ENCODE data around the gene WNT2B.

The WNT2B gene

GRCh38 chr1:112505400-112505785 is 3.4 kb upstream of the WNT2B start:
- DNase-seq = no peak

DNA sequence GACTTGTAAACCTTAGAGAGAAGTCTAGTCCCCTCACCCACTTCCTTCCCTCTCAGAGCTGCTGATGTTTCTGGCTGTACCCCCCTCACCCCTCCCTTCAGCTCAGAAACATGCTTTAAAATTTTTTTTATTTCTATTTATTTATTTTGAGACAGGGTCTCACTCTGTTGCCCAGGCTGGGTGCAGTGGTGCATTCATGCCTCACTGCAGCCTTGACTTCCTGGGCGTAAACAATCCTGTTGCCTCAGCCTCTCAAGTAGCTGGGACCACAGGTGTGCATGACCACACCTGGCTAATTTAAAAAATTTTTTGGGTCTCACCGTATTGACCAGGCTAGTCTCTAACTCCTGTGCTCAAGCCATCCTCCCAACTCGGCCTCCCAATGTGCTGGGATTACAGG is 2.9 kb upstream of the WNT2B start:
- DNase-seq = no peak

GRCh38 chr1:112506306-112506705 is 2.5 kb upstream of the WNT2B start:
- no peak for DNase-seq

GRCh38 chr1:112506731-112507130 is 2.0 kb upstream of the WNT2B start:
- DNase-seq = no peak

DNA sequence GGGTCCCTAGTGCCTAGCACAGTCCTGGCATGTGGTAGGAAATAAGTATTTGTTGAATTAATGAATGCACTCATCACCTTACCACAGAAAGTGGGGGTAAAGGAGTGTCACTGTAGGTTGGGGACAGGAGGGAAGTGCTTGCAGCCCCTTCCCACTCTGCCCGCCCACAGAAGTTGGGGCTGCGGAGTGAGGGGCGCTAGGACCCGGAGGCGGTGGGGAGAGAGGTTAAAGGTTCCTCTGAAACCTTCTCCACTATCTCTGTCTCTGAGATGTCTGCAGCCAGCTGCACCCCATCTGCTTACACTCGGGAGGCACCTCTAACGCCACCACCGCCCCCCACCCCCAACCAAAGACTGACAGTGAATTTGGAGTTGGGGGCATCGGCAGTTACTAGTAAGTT is 1.4 kb upstream of the WNT2B start:
- no peak for DNase-seq

GRCh38 chr1:112507921-112508277 is 866 bp upstream of the WNT2B start:
- DNase-seq = peak; percentile 16

- peak; percentile 14 for DNase-seq
These were observed 367 bp downstream of the WNT2B start for GRCh38 chr1:112509005-112509659.

DNA sequence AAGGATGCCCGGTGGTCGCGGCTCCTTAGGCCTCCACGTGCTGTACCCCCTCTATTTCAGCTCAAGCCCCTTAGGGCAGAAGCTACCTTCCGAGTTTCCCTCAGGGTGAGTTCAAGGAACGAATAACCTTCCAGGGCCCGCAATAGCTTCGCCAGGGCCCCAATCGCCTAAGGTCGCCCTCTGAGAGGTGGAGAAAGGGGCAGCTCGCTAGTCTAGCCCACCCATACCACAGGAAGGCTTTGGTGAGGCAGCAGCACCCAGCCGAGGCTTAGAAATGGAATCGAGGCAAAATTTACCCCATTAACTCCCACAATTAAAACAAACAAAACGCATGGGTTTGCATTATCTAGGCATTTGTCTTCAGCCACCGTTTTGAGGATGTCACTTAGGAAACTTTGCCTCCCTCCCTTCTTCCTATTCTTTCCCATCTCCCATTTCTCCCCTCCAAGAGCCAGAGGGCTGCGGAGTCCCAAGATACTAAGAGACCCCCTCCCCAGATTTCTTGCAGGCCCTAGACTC is 954 bp downstream of the WNT2B start:
- DNase-seq = no peak

DNA sequence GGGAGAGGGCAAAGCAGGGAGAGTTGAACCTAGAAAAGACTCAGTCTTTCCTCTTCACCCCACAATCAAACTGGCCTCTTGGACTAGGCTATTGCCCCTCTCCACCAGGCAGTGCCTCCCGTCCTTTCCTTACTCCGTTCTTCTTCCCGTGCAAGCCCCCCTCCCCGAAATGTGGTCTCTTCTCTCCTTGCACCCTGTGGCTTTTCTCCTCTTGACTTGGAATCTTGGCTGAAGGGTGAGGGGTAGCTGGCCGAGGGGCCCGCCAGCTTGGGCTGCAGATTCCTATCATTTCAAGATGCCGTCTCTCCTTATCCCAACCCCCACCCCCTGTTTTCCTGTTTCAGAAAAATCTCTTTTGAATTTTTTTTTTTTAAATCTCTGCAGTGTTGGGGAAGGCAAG is 1.6 kb downstream of the WNT2B start:
- no peak for DNase-seq

GRCh38 chr1:112511897-112512296 is 3.1 kb downstream of the WNT2B start:
- DNase-seq = no peak

GRCh38 chr1:112513112-112513870 is 4.5 kb downstream of the WNT2B start:
- DNase-seq = no peak

- DNase-seq = no peak
These were observed 6.1 kb downstream of the WNT2B start for GRCh38 chr1:112514901-112515300.

GRCh38 chr1:112515311-112516009 is 6.7 kb downstream of the WNT2B start:
- no peak for DNase-seq

GRCh38 chr1:112516141-112516540 is 7.4 kb downstream of the WNT2B start:
- DNase-seq = no peak

- no peak for DNase-seq
These were observed 8.5 kb downstream of the WNT2B start for GRCh38 chr1:112517231-112517630.

- no peak for DNase-seq
These were observed 8.9 kb downstream of the WNT2B start for GRCh38 chr1:112517646-112518045.

DNA sequence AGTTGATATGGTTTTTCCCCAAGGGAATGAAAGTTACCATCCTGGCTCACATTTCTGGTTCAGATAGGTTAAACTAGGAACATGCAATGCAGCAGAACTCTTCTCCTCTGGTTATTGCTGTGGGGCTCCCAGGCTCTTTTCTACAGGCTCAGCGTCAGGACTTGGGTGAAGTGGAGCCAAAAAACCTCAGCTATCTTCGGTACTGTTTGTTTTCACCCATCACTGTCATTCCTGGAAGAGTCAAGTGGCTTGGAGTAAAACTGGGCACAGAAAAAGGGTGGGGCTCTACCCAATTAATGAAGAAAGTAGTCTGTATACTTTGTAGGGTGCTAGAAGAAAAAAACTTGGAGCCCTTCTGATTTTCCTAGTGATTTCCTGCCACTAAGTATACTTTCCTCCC is 9.4 kb downstream of the WNT2B start:
- DNase-seq = no peak

- no peak for DNase-seq
These were observed 11.4 kb downstream of the WNT2B start for GRCh38 chr1:112520166-112520565.

GRCh38 chr1:112522621-112523020 is 13.9 kb downstream of the WNT2B start:
- DNase-seq = no peak

DNA sequence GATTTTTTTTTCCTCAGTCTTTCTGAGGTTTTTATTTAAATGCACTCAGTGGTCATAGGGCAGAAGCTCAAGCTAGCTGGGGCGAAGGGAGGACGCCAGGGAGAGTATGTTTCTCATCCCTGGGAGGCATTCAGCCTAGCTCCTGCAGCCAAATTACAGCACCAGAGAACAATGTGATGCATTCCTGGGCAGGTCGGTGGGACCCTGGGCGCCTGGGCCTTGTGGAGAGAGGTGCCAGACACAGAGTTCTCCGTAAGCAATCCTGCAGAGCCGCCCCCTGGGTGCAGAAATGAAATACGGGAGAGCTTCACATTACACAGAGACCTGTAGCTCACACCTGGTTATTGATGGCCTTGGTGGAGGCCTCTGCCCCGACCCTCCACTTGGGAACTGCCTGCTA is 15.5 kb downstream of the WNT2B start:
- DNase-seq = no peak

DNA sequence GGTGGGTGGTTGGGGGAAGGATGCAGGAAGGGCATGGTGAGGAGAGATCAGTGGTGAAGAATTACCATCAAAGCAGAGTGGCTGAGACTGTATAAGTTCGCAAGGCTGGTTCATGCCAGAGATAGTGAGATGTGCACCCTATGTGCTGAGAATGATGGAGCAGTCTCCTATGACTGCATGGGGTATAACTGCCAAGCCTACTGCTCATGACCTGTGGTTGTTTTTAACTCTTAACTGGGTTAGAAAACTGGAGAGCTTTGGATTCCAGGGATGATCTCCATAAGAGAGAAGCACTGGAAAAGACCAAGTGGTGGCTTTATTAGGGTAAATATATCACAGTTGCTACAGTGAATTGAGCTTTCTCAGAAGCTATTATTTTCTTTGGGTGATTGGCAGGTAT is 16.2 kb downstream of the WNT2B start:
- DNase-seq = no peak

DNA sequence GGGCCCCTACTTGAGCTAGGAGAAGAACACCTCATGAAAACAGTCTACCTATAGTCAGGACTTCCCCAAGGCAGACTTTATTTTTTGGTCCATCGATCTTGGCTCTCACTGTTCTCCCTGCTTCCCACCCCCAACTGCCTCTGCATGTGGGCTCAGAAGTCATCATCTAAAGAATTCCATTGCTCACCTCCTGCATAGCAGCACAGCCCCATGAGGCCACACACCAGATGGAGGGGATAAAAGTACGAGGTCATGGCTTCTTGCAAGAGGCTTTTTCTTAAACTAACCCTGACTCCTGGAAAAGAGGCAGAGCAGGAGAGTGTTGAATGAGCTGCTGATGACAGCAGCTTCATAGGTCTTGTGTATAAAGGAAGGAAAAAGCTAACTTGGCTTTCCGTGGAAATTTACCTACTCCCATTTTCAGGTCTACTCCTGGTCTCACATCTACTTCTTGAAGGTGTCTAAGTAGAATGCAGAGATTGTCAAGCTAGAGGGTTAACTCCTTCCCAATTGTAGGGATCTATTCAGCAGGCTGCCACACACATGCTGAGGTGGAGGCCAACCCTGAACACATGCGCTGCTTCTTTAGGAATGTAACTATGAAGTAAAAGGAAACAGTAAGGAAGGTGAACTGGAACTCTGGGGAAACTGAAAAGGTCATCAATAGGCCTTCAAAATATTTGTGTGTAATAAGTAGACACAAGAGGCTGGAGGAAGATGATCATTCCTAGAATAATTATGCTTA is 18.7 kb downstream of the WNT2B start:
- no peak for DNase-seq

DNA sequence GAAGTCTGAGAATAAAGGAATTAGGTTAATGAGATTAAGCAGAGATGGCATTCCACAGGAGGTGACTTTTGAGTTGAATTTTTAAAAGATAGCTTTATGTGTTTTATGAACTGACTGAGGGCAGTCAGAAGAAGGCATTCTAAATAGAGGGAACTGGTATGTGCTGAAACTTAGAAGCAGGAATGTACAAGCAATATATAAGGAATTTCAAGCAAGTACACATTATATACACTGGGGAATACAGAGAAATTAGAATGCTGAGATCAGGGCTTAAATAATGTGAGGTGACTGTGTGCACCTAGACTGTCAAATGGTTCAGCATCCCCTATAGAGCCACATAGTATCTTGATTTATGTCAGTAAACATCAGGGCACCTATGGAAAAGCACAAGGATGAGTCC is 19.3 kb downstream of the WNT2B start:
- no peak for DNase-seq

Measured in CD4-positive, alpha-beta T cell treated with Interleukin-10 for 1 hour (primary cell).